CD14-positive monocyte (primary cell): ENCODE measurements around the gene AKAP6. TPM values are rescaled to one million over a fixed set of nuclear protein-coding genes. Genes with fewer than 3 reads are reported as not detected.

Experiments
- DNase-seq, 3 donors: peaks; one replicate each; pipeline ENCODE4 v3.0.0-alpha.2; 2011 to 2022
- H2AFZ ChIP-seq: 2 replicates; pipeline ENCODE4 v1.6.0; 2012; ENCODE audit warnings: mild to moderate bottlenecking, low read depth, low read length, inconsistent platforms; ENCODE audit not compliant: insufficient read depth, poor library complexity, severe bottlenecking
- H3K27ac ChIP-seq, 2 donors: 1 replicate in 1 of 2; 2 replicates in 1 of 2; pipeline ENCODE4 v1.5.1; 2012 to 2013; ENCODE audit warnings: low read length in 2 of 2, control low read depth in 1 of 2, inconsistent platforms in 1 of 2, low read depth in 1 of 2, mild to moderate bottlenecking in 1 of 2
- H3K27me3 ChIP-seq, 2 donors: one replicate each; pipeline versions ENCODE4 v1.6.0 to v1.6.1; 2011 to 2013; ENCODE audit warnings: low read length in 2 of 2; ENCODE audit not compliant: control insufficient read depth in 2 of 2, insufficient read depth in 2 of 2
- H3K36me3 ChIP-seq, 2 donors: replicated peaks in 1 of 2; 1 replicate in 1 of 2; 2 replicates in 1 of 2; pipeline versions ENCODE4 v1.5.1 to v1.6.1; 2012 to 2013; ENCODE audit warnings: low read length in 2 of 2, control low read depth in 1 of 2, inconsistent platforms in 1 of 2, mild to moderate bottlenecking in 1 of 2; ENCODE audit not compliant: insufficient read depth in 2 of 2, control insufficient read depth in 1 of 2
- H3K4me1 ChIP-seq, 2 donors: 1 replicate in 1 of 2; 2 replicates in 1 of 2; pipeline versions ENCODE4 v1.5.1 to v1.6.1; 2012 to 2013; ENCODE audit warnings: low read length in 2 of 2, control low read depth in 1 of 2, inconsistent platforms in 1 of 2, mild to moderate bottlenecking in 1 of 2, moderate library complexity in 1 of 2; ENCODE audit not compliant: insufficient read depth in 2 of 2, control insufficient read depth in 1 of 2
- H3K4me2 ChIP-seq: replicated peaks from 2 replicates; pipeline ENCODE3; 2012; ENCODE audit warnings: low read length, moderate library complexity, mild to moderate bottlenecking; ENCODE audit not compliant: poor library complexity, severe bottlenecking; ENCODE audit errors: extremely low read depth
- H3K4me3 ChIP-seq, 3 experiments: fragments of 200-600 bp in 1 of 3; sonication (generic) in 1 of 3; replicated peaks in 1 of 3; 1 replicate in 2 of 3; 2 replicates in 1 of 3; pipeline ENCODE4 v1.5.1; 2011 to 2013; ENCODE audit warnings: low read length in 3 of 3, mild to moderate bottlenecking in 3 of 3, control low read depth in 2 of 3, low read depth in 2 of 3, inconsistent platforms in 1 of 3, moderate library complexity in 1 of 3
- H3K79me2 ChIP-seq: 2 replicates; pipeline ENCODE4 v1.6.0; 2012; ENCODE audit warnings: mild to moderate bottlenecking, control low read depth, inconsistent platforms, low read length, moderate library complexity; ENCODE audit not compliant: insufficient read depth
- H3K9ac ChIP-seq: 2 replicates; pipeline ENCODE4 v1.6.0; 2017; ENCODE audit warnings: low read length, mild to moderate bottlenecking; ENCODE audit not compliant: insufficient read depth, poor library complexity, severe bottlenecking
- H3K9me3 ChIP-seq, 2 donors: replicated peaks in 1 of 2; 1 replicate in 1 of 2; 2 replicates in 1 of 2; pipeline versions ENCODE4 v1.5.1 to v1.6.1; 2012 to 2013; ENCODE audit warnings: low read length in 2 of 2, control low read depth in 1 of 2; ENCODE audit not compliant: control insufficient read depth in 1 of 2, insufficient read depth in 1 of 2
- H4K20me1 ChIP-seq: 2 replicates; pipeline ENCODE4 v1.6.0; 2012; ENCODE audit warnings: mild to moderate bottlenecking, low read length, control low read depth, moderate library complexity; ENCODE audit not compliant: insufficient read depth
- H3K27ac Mint-ChIP-seq, 7 donors: one replicate each; pipeline ENCODE4 v1.8.0; 2020; ENCODE audit warnings: mild to moderate bottlenecking in 7 of 7, mixed read lengths in 7 of 7, moderate library complexity in 6 of 7, inconsistent platforms in 2 of 7
- H3K27me3 Mint-ChIP-seq, 3 donors: one replicate each; pipeline ENCODE4 v1.8.0; 2021 to 2022; ENCODE audit warnings: low read depth in 3 of 3, mild to moderate bottlenecking in 3 of 3, mixed read lengths in 3 of 3, moderate library complexity in 3 of 3, inconsistent platforms in 1 of 3
- H3K36me3 Mint-ChIP-seq, 2 donors: one replicate each; pipeline ENCODE4 v1.8.0; 2020; ENCODE audit warnings: mixed read lengths in 2 of 2, inconsistent platforms in 1 of 2, mild to moderate bottlenecking in 1 of 2
- H3K4me1 Mint-ChIP-seq: one replicate; pipeline ENCODE4 v1.8.0; 2020; ENCODE audit warnings: mild to moderate bottlenecking, mixed read lengths
- H3K4me3 Mint-ChIP-seq, 2 donors: one replicate each; pipeline ENCODE4 v1.8.0; 2020; ENCODE audit warnings: mild to moderate bottlenecking in 2 of 2, mixed read lengths in 2 of 2, moderate library complexity in 1 of 2
- H3K9me3 Mint-ChIP-seq, 7 donors: one replicate each; pipeline ENCODE4 v1.8.0; 2020 to 2022; ENCODE audit warnings: mixed read lengths in 7 of 7, mild to moderate bottlenecking in 6 of 7, moderate library complexity in 6 of 7, inconsistent platforms in 2 of 7
- WGBS: methylation state at CpG from one replicate; pipeline ENCODE4 v1.1.5; 2013; ENCODE audit warnings: missing lambda C conversion rate; ENCODE audit not compliant: insufficient coverage; 5-methylcytosine and 5-hydroxymethylcytosine counted together
- intact Hi-C, 2 donors: fragments of 100-400 bp; cut with micrococcal nuclease; formaldehyde crosslinking; loops; one replicate each; pipeline versions ENCODE4 v1.15.0 to v1.15.1; 2023
- polyA plus RNA-seq, 3 donors: library from polyadenylated mRNA; depleted of rRNA in 1 of 3; unstranded in 2 of 3; stranded (reverse) in 1 of 3; fragments of 300-500 nt in 2 of 3; fragments of >200 nt in 1 of 3; fragmentation: Illumina TruSeq in 2 of 3; gene quantifications; 1 replicate in 2 of 3; 2 replicates in 1 of 3; pipeline ENCODE4 v1.2.3, GENCODE V29; 2012 to 2021
- TF ChIP-seq, protein P1 (sequence below): fragments of 200-600 bp; IDR thresholded peaks from one replicate; pipeline ENCODE4 v1.8.0; 2022; ENCODE audit warnings: antibody characterized with exemption, mild to moderate bottlenecking

AKAP6 gene
- polyA plus RNA-seq, 3 donors = not detected

DNA sequence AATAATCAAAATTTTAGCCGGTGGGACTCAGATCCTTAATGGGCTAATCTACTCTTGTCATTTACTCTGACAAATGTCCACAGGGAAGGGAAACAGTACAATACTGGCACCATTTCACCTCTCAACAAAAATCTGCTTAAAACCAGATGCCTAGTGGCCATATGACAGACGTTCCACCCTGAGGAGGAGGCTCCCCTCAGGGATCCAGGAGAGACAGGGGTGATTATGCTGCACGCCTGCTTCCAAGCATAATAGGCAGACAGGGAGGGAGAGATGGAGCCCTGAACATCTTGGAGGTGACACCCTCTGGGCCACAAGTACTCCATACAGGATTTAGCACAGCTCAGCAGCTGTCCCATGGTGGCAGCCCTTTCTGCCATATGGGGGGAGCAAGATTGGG, 24.8 kb upstream of the AKAP6 start:
- peaks cover 0 to 4% (median 1%) of the 10 kb centered on the region in 7 donors for H3K9me3 Mint-ChIP-seq
- Histone ChIP-seq H3K79me2 (no peaks in the 10 kb centered on the region), H3K36me3 (no peaks in the 10 kb centered on the region), H3K9me3 (no peaks in the 10 kb centered on the region), H3K27ac (no peak overlapping the region), H3K9ac (no peak overlapping the region), H3K27me3 (no peaks in the 10 kb centered on the region), H4K20me1 (no peaks in the 10 kb centered on the region), H3K4me3 (no peak overlapping the region), H3K4me1 (no peaks in the 10 kb centered on the region), H3K4me2 (no peak overlapping the region), H2AFZ (no peak overlapping the region)
- no peaks in the 10 kb centered on the region for H3K36me3 Mint-ChIP-seq
- H3K27me3 Mint-ChIP-seq = peaks cover 0 to 2% (median 1%) of the 10 kb centered on the region in 3 donors
- no peak overlapping the region for H3K27ac Mint-ChIP-seq
- WGBS = no CpG with 5 or more reads among the region's 3 CpGs
- TF ChIP-seq, protein P1, sequence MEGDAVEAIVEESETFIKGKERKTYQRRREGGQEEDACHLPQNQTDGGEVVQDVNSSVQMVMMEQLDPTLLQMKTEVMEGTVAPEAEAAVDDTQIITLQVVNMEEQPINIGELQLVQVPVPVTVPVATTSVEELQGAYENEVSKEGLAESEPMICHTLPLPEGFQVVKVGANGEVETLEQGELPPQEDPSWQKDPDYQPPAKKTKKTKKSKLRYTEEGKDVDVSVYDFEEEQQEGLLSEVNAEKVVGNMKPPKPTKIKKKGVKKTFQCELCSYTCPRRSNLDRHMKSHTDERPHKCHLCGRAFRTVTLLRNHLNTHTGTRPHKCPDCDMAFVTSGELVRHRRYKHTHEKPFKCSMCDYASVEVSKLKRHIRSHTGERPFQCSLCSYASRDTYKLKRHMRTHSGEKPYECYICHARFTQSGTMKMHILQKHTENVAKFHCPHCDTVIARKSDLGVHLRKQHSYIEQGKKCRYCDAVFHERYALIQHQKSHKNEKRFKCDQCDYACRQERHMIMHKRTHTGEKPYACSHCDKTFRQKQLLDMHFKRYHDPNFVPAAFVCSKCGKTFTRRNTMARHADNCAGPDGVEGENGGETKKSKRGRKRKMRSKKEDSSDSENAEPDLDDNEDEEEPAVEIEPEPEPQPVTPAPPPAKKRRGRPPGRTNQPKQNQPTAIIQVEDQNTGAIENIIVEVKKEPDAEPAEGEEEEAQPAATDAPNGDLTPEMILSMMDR = no peak
- H3K4me1 Mint-ChIP-seq = no peaks in the 10 kb centered on the region
- intact Hi-C loops = no loop called here
- no peak overlapping the region for H3K4me3 Mint-ChIP-seq
- no peak for DNase-seq

DNA sequence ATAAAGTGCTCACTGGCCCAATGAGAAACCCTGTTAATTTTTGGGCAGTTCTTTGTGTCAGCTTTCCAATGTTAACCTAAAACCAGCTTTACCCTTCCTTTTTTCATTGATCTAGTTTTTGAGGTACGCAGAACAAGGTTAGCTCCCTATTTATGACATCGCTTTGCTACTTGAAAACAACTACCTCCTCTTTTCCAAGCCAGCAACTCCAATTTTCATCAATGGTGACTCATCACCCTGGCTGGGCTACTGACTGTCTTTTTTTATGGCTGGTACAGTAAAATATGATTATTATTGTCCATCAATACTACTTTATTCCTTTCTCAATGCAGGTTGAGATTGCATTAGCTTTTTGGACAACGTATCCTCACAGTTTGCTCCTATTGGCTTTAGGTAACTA, 22.5 kb upstream of the AKAP6 start:
- WGBS = 100% methylated on average over 2 of the region's 3 CpGs
- DNase-seq = no peak
- peaks cover 0 to 2% (median 1%) of the 10 kb centered on the region in 3 donors for H3K27me3 Mint-ChIP-seq
- Histone ChIP-seq H3K36me3 (no peaks in the 10 kb centered on the region), H3K9me3 (no peaks in the 10 kb centered on the region), H3K4me1 (no peaks in the 10 kb centered on the region), H3K27me3 (no peaks in the 10 kb centered on the region), H3K9ac (no peak overlapping the region), H3K4me2 (no peak overlapping the region), H3K27ac (no peak overlapping the region), H3K79me2 (no peaks in the 10 kb centered on the region), H3K4me3 (no peak overlapping the region), H2AFZ (no peak overlapping the region), H4K20me1 (no peaks in the 10 kb centered on the region)
- H3K9me3 Mint-ChIP-seq = peaks cover 0 to 4% (median 2%) of the 10 kb centered on the region in 7 donors
- H3K4me1 Mint-ChIP-seq = no peaks in the 10 kb centered on the region
- TF ChIP-seq, protein P1 = no peak
- H3K27ac Mint-ChIP-seq = no peak overlapping the region
- intact Hi-C loops = no loop called here
- H3K4me3 Mint-ChIP-seq = no peak overlapping the region
- H3K36me3 Mint-ChIP-seq = no peaks in the 10 kb centered on the region
